B cell (primary cell): ENCODE measurements around the gene BAIAP3. TPM values are rescaled to one million over a fixed set of nuclear protein-coding genes. Genes with fewer than 3 reads are reported as not detected.
"Not testable (repeated sequence)": the region's sequence is repeated elsewhere in the genome, so short reads cannot be mapped to it uniquely, and the experiment has no call there.

Experiments used
- ATAC-seq: fragments of 200-7000 bp; cut with Tn5 transposase; one replicate; pipeline ENCODE4 v1.10.0; 2021; ENCODE audit warnings: low read depth, mild to moderate bottlenecking, moderate number of reproducible peaks, moderate library complexity
- CTCF ChIA-PET: fragments of 350-600 bp; sonication (Branson Sonifier 250); formaldehyde crosslinking; loops from one replicate; lab custom pipeline; 2021; ENCODE audit warnings: antibody characterized with exemption, inconsistent platforms; lab: Charles Lee
- POLR2A ChIA-PET: fragments of 350-600 bp; sonication (Branson Sonifier 250); formaldehyde crosslinking; loops from one replicate; lab custom pipeline; 2021; ENCODE audit warnings: antibody characterized with exemption; lab: Charles Lee
- DNase-seq: peaks from one replicate; pipeline ENCODE4 v3.0.0; 2013
- H2AFZ ChIP-seq: 2 replicates; pipeline ENCODE4 v1.6.1; 2012; ENCODE audit warnings: mild to moderate bottlenecking, low read depth, low read length; ENCODE audit not compliant: insufficient read depth, poor library complexity, severe bottlenecking
- H3K27ac ChIP-seq, 2 donors: 1 replicate in 1 of 2; 2 replicates in 1 of 2; pipeline ENCODE4 v1.5.1; 2012 to 2013; ENCODE audit warnings: low read length in 2 of 2, mild to moderate bottlenecking in 2 of 2, moderate library complexity in 1 of 2
- H3K27me3 ChIP-seq, 4 experiments: fragments of 200-600 bp in 1 of 4; sonication (generic) in 1 of 4; replicated peaks in 1 of 4; 1 replicate in 2 of 4; 2 replicates in 2 of 4; pipeline versions ENCODE4 v1.6.1 to v1.7.0; 2013 to 2016; ENCODE audit warnings: low read length in 3 of 4, mild to moderate bottlenecking in 2 of 4, mixed read lengths in 1 of 4, moderate library complexity in 1 of 4; ENCODE audit not compliant: insufficient read depth in 4 of 4, control insufficient read depth in 3 of 4; ENCODE audit errors: control extremely low read depth in 1 of 4
- H3K36me3 ChIP-seq, 2 experiments: replicated peaks in 1 of 2; 1 replicate in 1 of 2; 2 replicates in 1 of 2; pipeline versions ENCODE4 v1.6.1 to v1.7.1; 2013; ENCODE audit warnings: low read length in 1 of 2; ENCODE audit not compliant: insufficient read depth in 2 of 2, control insufficient read depth in 1 of 2; ENCODE audit errors: control extremely low read depth in 1 of 2, extremely low read depth in 1 of 2
- H3K4me1 ChIP-seq, 2 donors: fragments of 200-600 bp in 1 of 2; sonication (generic) in 1 of 2; 1 replicate in 1 of 2; 2 replicates in 1 of 2; pipeline versions ENCODE4 v1.5.1 to v1.6.1; 2013 to 2017; ENCODE audit warnings: low read length in 2 of 2; ENCODE audit not compliant: control insufficient read depth in 2 of 2, insufficient read depth in 2 of 2
- H3K4me2 ChIP-seq: replicated peaks from 2 replicates; pipeline ENCODE3; 2012; ENCODE audit warnings: mild to moderate bottlenecking, low read depth, low read length; ENCODE audit not compliant: poor library complexity, severe bottlenecking
- H3K4me3 ChIP-seq, 5 experiments: fragments of 200-600 bp in 1 of 5; sonication (generic) in 1 of 5; 1 replicate in 3 of 5; 2 replicates in 2 of 5; pipeline versions ENCODE4 v1.5.1 to v1.7.0; 2011 to 2016; ENCODE audit warnings: low read length in 4 of 5, mild to moderate bottlenecking in 4 of 5, low read depth in 2 of 5, control low read depth in 1 of 5, moderate library complexity in 1 of 5; ENCODE audit not compliant: insufficient read depth in 1 of 5; ENCODE audit errors: control extremely low read depth in 1 of 5, extremely low read depth in 1 of 5
- H3K79me2 ChIP-seq: fragments of 200-600 bp; sonication (generic); one replicate; pipeline ENCODE4 v1.6.0; 2016; ENCODE audit warnings: low read length; ENCODE audit not compliant: control insufficient read depth, insufficient read depth
- H3K9ac ChIP-seq: fragments of 200-600 bp; sonication (generic); 2 replicates; pipeline ENCODE4 v1.6.1; 2017; ENCODE audit warnings: mild to moderate bottlenecking, low read length, moderate library complexity
- H3K9me3 ChIP-seq, 3 donors: one replicate each; pipeline versions ENCODE4 v1.6.1 to v1.7.1; 2013; ENCODE audit warnings: low read length in 2 of 3; ENCODE audit not compliant: control insufficient read depth in 2 of 3, insufficient read depth in 1 of 3; ENCODE audit errors: control extremely low read depth in 1 of 3
- H4K20me1 ChIP-seq: 2 replicates; pipeline ENCODE4 v1.6.0; 2012; ENCODE audit warnings: mild to moderate bottlenecking, low read length; ENCODE audit not compliant: insufficient read depth, control insufficient read depth, poor library complexity, severe bottlenecking
- H3K27ac Mint-ChIP-seq: one replicate; pipeline ENCODE4 v1.8.0; 2021; ENCODE audit warnings: mixed read lengths
- H3K27me3 Mint-ChIP-seq: one replicate; pipeline ENCODE4 v1.8.0; 2021; ENCODE audit warnings: mixed read lengths
- H3K4me1 Mint-ChIP-seq: one replicate; pipeline ENCODE4 v1.8.0; 2021; ENCODE audit warnings: mixed read lengths
- H3K4me3 Mint-ChIP-seq: one replicate; pipeline ENCODE4 v1.8.0; 2021; ENCODE audit warnings: mixed read lengths
- H3K9me3 Mint-ChIP-seq: one replicate; pipeline ENCODE4 v1.8.0; 2022; ENCODE audit warnings: mixed read lengths; ENCODE audit not compliant: insufficient read depth
- CTCF ChIP-seq: fragments of 200-600 bp; IDR thresholded peaks from one replicate; pipeline ENCODE4 v1.8.0; 2022; ENCODE audit warnings: antibody characterized with exemption, mild to moderate bottlenecking
- EZH2 ChIP-seq: IDR thresholded peaks from 2 replicates; pipeline ENCODE4 v1.6.1; 2012; ENCODE audit warnings: borderline replicate concordance, low read depth, mild to moderate bottlenecking, moderate library complexity, low read length; ENCODE audit not compliant: insufficient read depth, poor library complexity, severe bottlenecking
- WGBS: methylation state at CpG from one replicate; pipeline ENCODE4 v1.1.5; 2013; ENCODE audit warnings: missing lambda C conversion rate; ENCODE audit not compliant: insufficient coverage; 5-methylcytosine and 5-hydroxymethylcytosine counted together
- intact Hi-C: fragments of 100-400 bp; cut with micrococcal nuclease; formaldehyde crosslinking; loops from one replicate; pipeline ENCODE4 v1.10.0; 2022
- polyA plus RNA-seq: library from polyadenylated mRNA; depleted of rRNA; stranded (reverse); fragments of >200 nt; gene quantifications from 2 replicates; pipeline ENCODE4 v1.2.3, GENCODE V29; 2012
- total RNA-seq, 2 donors: library from RNA; stranded (reverse); fragments of 120-200 nt in 1 of 2; gene quantifications; 1 replicate in 1 of 2; 2 replicates in 1 of 2; pipeline versions ENCODE4 v1.2.3 to v1.2.4, GENCODE V29; 2013 to 2022

BAIAP3 gene
- total and polyA plus RNA-seq, 2 donors (not counting 1 experiment from before 2014, with no cell fraction given): 119 to 130 TPM

GRCh38 chr16:1291576-1291974, 41.9 kb upstream of the BAIAP3 start:
- Mint-ChIP-seq H3K4me3 (no peak overlapping the region), H3K27me3 (peaks cover 27% of the 10 kb centered on the region), H3K9me3 (no peaks in the 10 kb centered on the region), H3K27ac (no peak overlapping the region), H3K4me1 (peaks cover 18% of the 10 kb centered on the region)
- Histone ChIP-seq H3K4me1 (peaks cover 12 to 33% of the 10 kb centered on the region in 2 donors), H3K36me3 (no peaks in the 10 kb centered on the region), H3K4me3 (no peak overlapping the region), H3K9me3 (peaks cover 0 to 6% (median 0%) of the 10 kb centered on the region in 3 donors), H4K20me1 (no peaks in the 10 kb centered on the region), H3K27me3 (peaks cover 0 to 38% (median 7%) of the 10 kb centered on the region in 4 experiments), H3K4me2 (no peak overlapping the region), H2AFZ (no peak overlapping the region), H3K79me2 (no peaks in the 10 kb centered on the region), H3K27ac (no peak overlapping the region), H3K9ac (no peak overlapping the region)
- intact Hi-C loops: no loop called here
- ChIA-PET CTCF (no interaction called here), POLR2A (no interaction called here)
- ATAC-seq (no peak), DNase-seq (no peak)
- TF ChIP-seq CTCF (no peak), EZH2 (no peak)
- WGBS: 72% methylated on average over 17 of the region's 17 CpGs

- CTCF ChIA-PET, H3K27ac Mint-ChIP-seq, H3K9me3 ChIP-seq, H3K4me3 ChIP-seq, H3K9ac ChIP-seq, H3K36me3 ChIP-seq, H3K27ac ChIP-seq, H3K79me2 ChIP-seq, DNase-seq, H3K4me2 ChIP-seq, H3K9me3 Mint-ChIP-seq, intact Hi-C loops, H3K4me3 Mint-ChIP-seq, H4K20me1 ChIP-seq, H2AFZ ChIP-seq, ATAC-seq: not testable (repeated sequence)
- 68% methylated on average over 4 of the region's 6 CpGs for WGBS
- Mint-ChIP-seq H3K27me3 (peaks cover 27% of the 10 kb centered on the region), H3K4me1 (peaks cover 24% of the 10 kb centered on the region)
- H3K4me1 ChIP-seq: peaks cover 18 to 40% of the 10 kb centered on the region in 2 donors
- H3K27me3 ChIP-seq: peaks cover 0 to 38% (median 7%) of the 10 kb centered on the region in 4 experiments
- POLR2A ChIA-PET: interaction anchor here (0.6 kb wide), 1 partner anchor 608 kb away, joined by 4 read pairs; the partner anchor contains the start of gene JMJD8
Observed at GRCh38 chr16:1292208-1292607, 41.2 kb upstream of the BAIAP3 start.

- ATAC-seq, H3K9me3 ChIP-seq, H3K9ac ChIP-seq, H4K20me1 ChIP-seq, H3K27ac Mint-ChIP-seq, H3K27ac ChIP-seq, intact Hi-C loops, CTCF ChIA-PET, H2AFZ ChIP-seq, H3K4me2 ChIP-seq, H3K79me2 ChIP-seq, H3K4me3 ChIP-seq, H3K9me3 Mint-ChIP-seq, H3K4me3 Mint-ChIP-seq, POLR2A ChIA-PET, DNase-seq, H3K36me3 ChIP-seq: not testable (repeated sequence)
- 79% methylated on average over 5 of the region's 8 CpGs for WGBS
- H3K4me1 Mint-ChIP-seq: peaks cover 25% of the 10 kb centered on the region
- peaks cover 24% of the 10 kb centered on the region for H3K27me3 Mint-ChIP-seq
- H3K4me1 ChIP-seq: peaks cover 20 to 43% of the 10 kb centered on the region in 2 donors
- peaks cover 0 to 33% (median 7%) of the 10 kb centered on the region in 4 experiments for H3K27me3 ChIP-seq
Observed at GRCh38 chr16:1292808-1293207, 40.6 kb upstream of the BAIAP3 start.
